Fibroblast of skin of left quadriceps (primary cell): ENCODE results near the gene LGALS7B.
"Not testable (repeated sequence)": the region's sequence is repeated elsewhere in the genome, so short reads cannot be mapped to it uniquely, and the experiment has no call there.

Source experiments
- DNase-seq, 2 experiments: peaks; one replicate each; pipeline ENCODE4 v3.0.0-alpha.2; 2013; ENCODE audit warnings: low read depth in 2 of 2

Gene LGALS7B

GRCh38 chr19:38796154-38796553, 7.2 kb downstream of the LGALS7B start:
- DNase-seq, result no peak

- DNase-seq, result not testable (repeated sequence)
Observed at GRCh38 chr19:38797781-38798180, 8.8 kb downstream of the LGALS7B start.

- no peak for DNase-seq
Observed at GRCh38 chr19:38799104-38799503, 10.1 kb downstream of the LGALS7B start.

- no peak for DNase-seq
Observed at GRCh38 chr19:38800577-38801347, 11.8 kb downstream of the LGALS7B start.

GRCh38 chr19:38801359-38802095, 12.5 kb downstream of the LGALS7B start:
- no peak for DNase-seq

- no peak for DNase-seq
Observed at GRCh38 chr19:38803543-38803942, 14.5 kb downstream of the LGALS7B start.

GRCh38 chr19:38805180-38805579, 16.2 kb downstream of the LGALS7B start:
- no peak for DNase-seq

GRCh38 chr19:38806371-38806770, 17.4 kb downstream of the LGALS7B start:
- no peak for DNase-seq

- DNase-seq, result not testable (repeated sequence)
Observed at GRCh38 chr19:38807374-38808098, 18.5 kb downstream of the LGALS7B start.

- DNase-seq, result no peak
Observed at GRCh38 chr19:38808741-38809140, 19.7 kb downstream of the LGALS7B start.

- DNase-seq, result no peak
Observed at GRCh38 chr19:38809592-38810252, 20.7 kb downstream of the LGALS7B start.

GRCh38 chr19:38812009-38812840, 23.2 kb downstream of the LGALS7B start:
- no peak for DNase-seq

- DNase-seq, result no peak
Observed at GRCh38 chr19:38812841-38813320, 23.9 kb downstream of the LGALS7B start, which contains the start of gene LGALS4. TSS of gene LGALS4 (minus strand) at chr19:38812945. CDS start at chr19:38812886, 59 bp downstream.

GRCh38 chr19:38813323-38813722, 24.3 kb downstream of the LGALS7B start:
- no peak for DNase-seq

- DNase-seq, result not testable (repeated sequence)
Observed at GRCh38 chr19:38813932-38814331, 24.9 kb downstream of the LGALS7B start.

GRCh38 chr19:38815059-38816001, 26.3 kb downstream of the LGALS7B start:
- DNase-seq, result no peak

- no peak for DNase-seq
Observed at GRCh38 chr19:38816131-38816750, 27.2 kb downstream of the LGALS7B start.

- DNase-seq, result no peak
Observed at GRCh38 chr19:38817081-38817480, 28.1 kb downstream of the LGALS7B start.
